K562 (cell line): ENCODE results near the gene CACNA1I. TPM values are rescaled to one million over a fixed set of nuclear protein-coding genes. Genes with fewer than 3 reads are reported as not detected.

ENCODE experiments used
- ATAC-seq: fragments of 200-7000 bp; cut with Tn5 transposase; 3 replicates; pipeline ENCODE4 v1.9.1; 2020; ENCODE audit warnings: moderate library complexity
- BruUV-seq: library from RNA; stranded (reverse); fragments of 400-500 nt; replicated peaks from 2 replicates; lab custom pipeline; 2021; lab: Mats Ljungman, UMichigan
- CTCF ChIA-PET: fragments of 300-600 bp; formaldehyde crosslinking; extraction: SDS; loops from one replicate; lab custom pipeline; 2021; ENCODE audit warnings: low intra/inter-chr PET ratio; lab: Yijun Ruan, JAX
- POLR2A ChIA-PET: fragments of 300-600, 350-650 bp; sonication (Branson Sonifier 250); formaldehyde crosslinking; extraction: SDS; loops from one replicate; lab custom pipeline; 2021; ENCODE audit warnings: antibody characterized with exemption, inconsistent platforms; lab: Yijun Ruan, JAX
- DNase-seq, 4 experiments: peaks; one replicate each; pipeline versions ENCODE4 v3.0.0 to v3.0.0-alpha.2; 2011 to 2018; ENCODE audit warnings: low spot score in 3 of 4, mixed read lengths in 3 of 4; ENCODE audit errors: extremely low read depth in 1 of 4
- FAIRE-seq: peaks from 2 replicates; lab custom pipeline; 2011; peaks lifted over from hg19 to GRCh38; lab: Jason Lieb, UNC
- H2AFZ ChIP-seq: 2 replicates; pipeline ENCODE4 v1.6.0; 2011; ENCODE audit warnings: low read depth, low read length, control low read depth, inconsistent platforms
- H3K27ac ChIP-seq: fragments of 200-600 bp; 3 replicates; pipeline ENCODE4 v1.8.0; 2011; ENCODE audit warnings: low read depth, mild to moderate bottlenecking, control low read depth, inconsistent platforms, low read length, moderate library complexity, mixed read lengths; ENCODE audit errors: extremely low read depth
- H3K27me3 ChIP-seq, 2 experiments: fragments of 300-600 bp in 1 of 2; 2 replicates in 1 of 2; 3 replicates in 1 of 2; pipeline versions ENCODE4 v1.6.0 to v1.8.0; 2011; ENCODE audit warnings: inconsistent platforms in 2 of 2, low read length in 2 of 2, mild to moderate bottlenecking in 1 of 2, mixed read lengths in 1 of 2, moderate library complexity in 1 of 2; ENCODE audit not compliant: control insufficient read depth in 2 of 2, insufficient read depth in 2 of 2
- H3K36me3 ChIP-seq: fragments of 300-600 bp; 3 replicates; pipeline ENCODE4 v1.8.0; 2011; ENCODE audit warnings: mild to moderate bottlenecking, low read length, inconsistent platforms; ENCODE audit not compliant: control insufficient read depth, insufficient read depth
- H3K4me1 ChIP-seq, 2 experiments: fragments of 200-600 bp in 1 of 2; replicated peaks in 1 of 2; 2 replicates in 1 of 2; 3 replicates in 1 of 2; pipeline versions ENCODE4 v1.5.1 to v1.8.0; 2011; ENCODE audit warnings: inconsistent platforms in 2 of 2, low read length in 2 of 2, mild to moderate bottlenecking in 1 of 2, mixed read lengths in 1 of 2, moderate library complexity in 1 of 2; ENCODE audit not compliant: control insufficient read depth in 2 of 2, insufficient read depth in 2 of 2
- H3K4me2 ChIP-seq: 2 replicates; pipeline ENCODE4 v1.6.1; 2011; ENCODE audit warnings: low read length, control low read depth, inconsistent platforms, mixed read lengths; ENCODE audit not compliant: insufficient read depth
- H3K4me3 ChIP-seq: fragments of 200-600 bp; sonication (generic), shearing (Covaris generic); 2 replicates; pipeline ENCODE4 v1.5.1; 2016; ENCODE audit warnings: control low read depth, inconsistent platforms
- H3K79me2 ChIP-seq: fragments of 200-600 bp; 3 replicates; pipeline ENCODE4 v1.8.0; 2011; ENCODE audit warnings: low read length, inconsistent platforms; ENCODE audit not compliant: control insufficient read depth, insufficient read depth
- H3K9ac ChIP-seq, 2 experiments: 2 replicates each; pipeline versions ENCODE4 v1.6.0 to v1.6.1; 2011; ENCODE audit warnings: low read depth in 2 of 2, low read length in 2 of 2, control low read depth in 1 of 2, inconsistent platforms in 1 of 2, mild to moderate bottlenecking in 1 of 2, mixed read lengths in 1 of 2; ENCODE audit not compliant: insufficient read depth in 1 of 2
- H3K9me1 ChIP-seq: one replicate; pipeline ENCODE4 v1.6.0; 2011; ENCODE audit warnings: inconsistent platforms, mild to moderate bottlenecking, low read length, moderate library complexity; ENCODE audit not compliant: control insufficient read depth, insufficient read depth
- H3K9me3 ChIP-seq: replicated peaks from 2 replicates; pipeline ENCODE4 v1.5.1; 2011; ENCODE audit warnings: low read depth, low read length, inconsistent platforms; ENCODE audit not compliant: control insufficient read depth, insufficient read depth
- H4K20me1 ChIP-seq: replicated peaks from 2 replicates; pipeline ENCODE4 v1.6.1; 2011; ENCODE audit warnings: low read length, inconsistent platforms, mixed read lengths; ENCODE audit not compliant: control insufficient read depth, insufficient read depth
- BCOR ChIP-seq: fragments of 450-650 bp; IDR thresholded peaks from 2 replicates; pipeline ENCODE4 v1.6.1; 2016
- CHD2 ChIP-seq: IDR thresholded peaks from 2 replicates; pipeline ENCODE4 v1.6.1; 2011; ENCODE audit warnings: low read depth, low read length
- GATAD2A ChIP-seq: fragments of 450-650 bp; IDR thresholded peaks from 2 replicates; pipeline ENCODE4 v1.6.1; 2017
- HNRNPLL ChIP-seq: fragments of 200-400 bp; formaldehyde crosslinking; IDR thresholded peaks from 2 replicates; pipeline ENCODE4 v1.6.1; 2017; ENCODE audit warnings: low read length, low read depth, mild to moderate bottlenecking; ENCODE audit not compliant: poor library complexity, severe bottlenecking
- KHSRP ChIP-seq: fragments of 450-650 bp; IDR thresholded peaks from 2 replicates; pipeline ENCODE4 v1.6.1; 2017
- MAFG ChIP-seq: fragments of 450-650 bp; conservative IDR thresholded peaks from 2 replicates; pipeline ENCODE4 v1.6.1; 2016; ENCODE audit warnings: missing genetic modification characterization, missing compliant biosample characterization
- SFPQ ChIP-seq: fragments of 200-400 bp; formaldehyde crosslinking; IDR thresholded peaks from 2 replicates; pipeline ENCODE4 v1.6.1; 2017; ENCODE audit warnings: mild to moderate bottlenecking, low read depth, low read length, moderate library complexity
- SIX5 ChIP-seq, 2 experiments: IDR thresholded peaks; 2 replicates each; pipeline ENCODE4 v1.6.1; 2011; ENCODE audit warnings: low read length in 2 of 2, borderline replicate concordance in 1 of 2, low read depth in 1 of 2, mild to moderate bottlenecking in 1 of 2, moderate library complexity in 1 of 2; ENCODE audit not compliant: insufficient read depth in 1 of 2
- SRSF9 ChIP-seq: fragments of 200-400 bp; formaldehyde crosslinking; IDR thresholded peaks from 2 replicates; pipeline ENCODE4 v1.6.1; 2017; ENCODE audit warnings: low read depth, low read length, borderline replicate concordance
- THRAP3 ChIP-seq: fragments of 450-650 bp; IDR thresholded peaks from 2 replicates; pipeline ENCODE4 v1.6.1; 2016; ENCODE audit warnings: mild to moderate bottlenecking, inconsistent platforms, borderline replicate concordance
- ZNF583 ChIP-seq: fragments of 250-450 bp; sonication (Bioruptor Pico); IDR thresholded peaks from 2 replicates; pipeline ENCODE4 v1.4.0; 2020
- ZNF699 ChIP-seq: fragments of 250-450 bp; sonication (Bioruptor Pico); IDR thresholded peaks from 2 replicates; pipeline ENCODE4 v1.8.0; 2021; ENCODE audit warnings: mild to moderate bottlenecking, moderate library complexity; ENCODE audit not compliant: insufficient replicate concordance
- WGBS: fragments of 100-300 bp; shearing (Covaris generic); methylation state at CpG from one replicate; pipeline ENCODE4 v1.1.6; 2016; ENCODE audit warnings: low coverage, mixed read lengths; ENCODE audit not compliant: insufficient coverage; ENCODE audit errors: missing lambda C conversion rate; 5-methylcytosine and 5-hydroxymethylcytosine counted together
- in situ Hi-C: fragments of 300-500 bp; cut with MboI; formaldehyde crosslinking; loops from 4 replicates; pipeline ENCODE4 v1.15.0; 2018; ENCODE audit warnings: inconsistent platforms, mixed read lengths
- intact Hi-C: fragments of 100-400 bp; cut with micrococcal nuclease; formaldehyde crosslinking; loops from 2 replicates; pipeline ENCODE4 v1.14.2; 2022
- polyA plus RNA-seq, 8 experiments: library from polyadenylated mRNA; depleted of rRNA in 4 of 8; stranded (reverse) in 5 of 8; unstranded in 3 of 8; fragments of >200 nt; fragmentation: Nextera tagmentation in 2 of 8; fragmentation: Illumina TruSeq in 1 of 8; extraction: Ambion mirVana in 2 of 8; extraction: Trizol in 1 of 8; gene quantifications; 2 replicates each; pipeline versions ENCODE4 v1.2.1 to v1.2.3, GENCODE V29; 2011 to 2014; ENCODE audit warnings: inconsistent platforms in 1 of 8, missing spikeins in 1 of 8
- total RNA-seq, 7 experiments: library from RNA; depleted of rRNA in 6 of 7; stranded (reverse); fragments of >200 nt in 6 of 7; fragmentation: Illumina TruSeq in 2 of 7; extraction: Trizol in 2 of 7; gene quantifications; 2 replicates each; pipeline versions ENCODE4 v1.2.1 to v1.2.3, GENCODE V29; 2011 to 2021; ENCODE audit warnings: low replicate concordance in 1 of 7
- TF ChIP-seq, protein P1 (sequence below): conservative IDR thresholded peaks from 2 replicates; pipeline ENCODE4 v1.6.1; 2011; ENCODE audit warnings: low read depth, mild to moderate bottlenecking, low read length; ENCODE audit not compliant: control insufficient read depth

The CACNA1I gene
- total and polyA plus RNA-seq, 9 of the 15 experiments (the other 6 are each of a cell fraction or from before 2014, with no cell fraction given), result 0.01 to 0.79 (median 0.32) TPM; not detected in 1

GRCh38 chr22:39735776-39736175 lies 165.2 kb downstream of the CACNA1I start:
- H3K9me3 ChIP-seq, result peaks cover 5% of the 10 kb centered on the region; the same call in 1 of the 2 replicates
- H3K4me1 ChIP-seq, result peaks cover 3 to 10% of the 10 kb centered on the region in 2 experiments; a peak in 2 of 5 replicates
- ATAC-seq (no peak), FAIRE-seq (no peak), DNase-seq (no peak)
- no peak overlapping the region for H2AFZ ChIP-seq
- no peak overlapping the region for H3K27ac ChIP-seq
- H3K79me2 ChIP-seq, result no peaks in the 10 kb centered on the region
- H3K4me3 ChIP-seq, result no peak overlapping the region
- no peak overlapping the region for H3K4me2 ChIP-seq
- ChIA-PET CTCF (no interaction called here), POLR2A (interaction anchor here (1.0 kb wide), 1 partner anchor 11 kb away, joined by 3 read pairs; no protein-coding TSS in a partner anchor)
- in situ Hi-C loops (no loop called here), intact Hi-C loops (no loop called here)
- H3K27me3 ChIP-seq, result no peaks in the 10 kb centered on the region
- TF ChIP-seq, protein P1, sequence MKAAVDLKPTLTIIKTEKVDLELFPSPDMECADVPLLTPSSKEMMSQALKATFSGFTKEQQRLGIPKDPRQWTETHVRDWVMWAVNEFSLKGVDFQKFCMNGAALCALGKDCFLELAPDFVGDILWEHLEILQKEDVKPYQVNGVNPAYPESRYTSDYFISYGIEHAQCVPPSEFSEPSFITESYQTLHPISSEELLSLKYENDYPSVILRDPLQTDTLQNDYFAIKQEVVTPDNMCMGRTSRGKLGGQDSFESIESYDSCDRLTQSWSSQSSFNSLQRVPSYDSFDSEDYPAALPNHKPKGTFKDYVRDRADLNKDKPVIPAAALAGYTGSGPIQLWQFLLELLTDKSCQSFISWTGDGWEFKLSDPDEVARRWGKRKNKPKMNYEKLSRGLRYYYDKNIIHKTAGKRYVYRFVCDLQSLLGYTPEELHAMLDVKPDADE, result no peak
- no peak for TF ChIP-seq HNRNPLL
- no peak overlapping the region for H3K9ac ChIP-seq
- 80% methylated on average over 10 of the region's 10 CpGs for WGBS
- H3K9me1 ChIP-seq, result no peaks in the 10 kb centered on the region
- no TSS peak for BruUV-seq
- no peaks in the 10 kb centered on the region for H3K36me3 ChIP-seq
- no peaks in the 10 kb centered on the region for H4K20me1 ChIP-seq

DNA sequence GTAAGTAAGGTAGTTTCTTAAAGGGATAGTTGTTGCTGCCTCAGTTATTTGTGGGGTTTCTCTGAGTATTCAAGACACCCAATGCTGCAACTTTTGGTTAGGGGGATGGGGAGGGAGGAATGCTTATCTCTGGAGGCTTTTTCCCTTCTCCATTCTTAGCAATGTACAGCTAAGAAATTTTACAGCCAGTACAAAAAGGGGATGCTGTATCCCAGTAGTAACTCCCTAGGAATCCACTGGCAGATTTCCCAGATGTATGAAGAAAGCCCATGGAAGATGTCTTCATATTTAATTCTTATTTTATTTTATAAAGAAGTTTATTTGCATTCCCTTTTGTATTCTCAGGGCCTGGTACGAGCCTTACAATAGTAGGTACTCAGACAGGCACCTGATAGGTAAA lies 168.2 kb downstream of the CACNA1I start:
- CTCF ChIA-PET, result no interaction called here
- H3K79me2 ChIP-seq, result no peaks in the 10 kb centered on the region
- no peaks in the 10 kb centered on the region for H4K20me1 ChIP-seq
- H3K4me2 ChIP-seq, result no peak overlapping the region
- H3K4me1 ChIP-seq, result peaks cover 0 to 7% of the 10 kb centered on the region in 2 experiments; a peak in 3 of 5 replicates
- no peak overlapping the region for H3K4me3 ChIP-seq
- H3K9me3 ChIP-seq, result peaks cover 5% of the 10 kb centered on the region; the same call in 1 of the 2 replicates
- H3K9me1 ChIP-seq, result no peaks in the 10 kb centered on the region
- H3K9ac ChIP-seq, result no peak overlapping the region
- no peaks in the 10 kb centered on the region for H3K36me3 ChIP-seq
- no peaks in the 10 kb centered on the region for H3K27me3 ChIP-seq
- in situ Hi-C loops, result no loop called here
- intact Hi-C loops, result no loop called here
- no peak overlapping the region for H2AFZ ChIP-seq
- FAIRE-seq (no peak), ATAC-seq (no peak), DNase-seq (no peak)
- 86% methylated on average over 1 of the region's 1 CpG for WGBS
- no peak overlapping the region for H3K27ac ChIP-seq
- BruUV-seq, result no TSS peak
- POLR2A ChIA-PET, result no interaction called here
- TF ChIP-seq SFPQ, result no peak
- no peak for TF ChIP-seq SRSF9
- no peak for TF ChIP-seq SIX5 (IDR thresholded peaks at IDR 0.05; ENCODE audit: borderline replicate concordance in 1 of 2, insufficient read depth in 1 of 2, low read depth in 1 of 2, low read length in 2 of 2)
- no peak for TF ChIP-seq CHD2
- TF ChIP-seq ZNF699 (CRISPR knock-in tag), result no peak
- TF ChIP-seq MAFG, result no peak
- TF ChIP-seq KHSRP, result no peak
- no peak for TF ChIP-seq BCOR
- TF ChIP-seq GATAD2A, result no peak
- TF ChIP-seq ZNF583 (CRISPR knock-in tag), result no peak
- no peak for TF ChIP-seq THRAP3
